ENCODE measurements around the gene ZNRD2. TPM values are rescaled to one million over a fixed set of nuclear protein-coding genes. Genes with fewer than 3 reads are reported as not detected.

ZNRD2 gene
- total and polyA plus RNA-seq, 4 experiments from 2014 or later: 24.6 to 74.9 (median 48.8) TPM

- H3K4me1 ChIP-seq (ENCODE audit: insufficient read depth, low read length): peaks cover 34% of the 10 kb centered on the region
- no peaks in the 10 kb centered on the region for H3K27me3 ChIP-seq (ENCODE audit: insufficient read depth, low read length)
- H3K36me3 ChIP-seq (ENCODE audit: insufficient read depth, low read length): peaks cover 46% of the 10 kb centered on the region
- no peaks in the 10 kb centered on the region for H3K9me3 Mint-ChIP-seq
- H3K4me3 Mint-ChIP-seq: peak overlapping the region in 1 of 8 donors; percentile 39
- H3K4me3 ChIP-seq (ENCODE audit: low read length in 2 of 2): no peak overlapping the region
- no peaks in the 10 kb centered on the region for H3K27me3 Mint-ChIP-seq
- peaks cover 22 to 62% of the 10 kb centered on the region in 2 donors for H3K36me3 Mint-ChIP-seq
- no peak overlapping the region for H3K27ac ChIP-seq (ENCODE audit: low read depth, low read length)
- peaks cover 12 to 46% (median 30%) of the 10 kb centered on the region in 4 donors for H3K4me1 Mint-ChIP-seq
- no peaks in the 10 kb centered on the region for H3K9me3 ChIP-seq (ENCODE audit: control insufficient read depth in 1 of 2, low read length in 2 of 2)
- CTCF ChIA-PET (ENCODE audit: partially characterized antibody): interaction anchor here (5.1 kb wide), 1 partner anchor 39 kb away, joined by 41 read pairs; no protein-coding TSS in a partner anchor
- H3K27ac Mint-ChIP-seq: peak overlapping the region in 2 of 7 donors; percentile 24 to 41
- DNase-seq: no peak
- intact Hi-C loops (cut with micrococcal nuclease): no loop called here
- POLR2A ChIA-PET (ENCODE audit: partially characterized antibody): interaction anchor here (1.1 to 17.1 kb wide), 4 partner anchors 8 to 72 kb away, joined by 3 to 403 read pairs (median 98); partner anchors contain the start of genes KCNK7 and LTBP3
These were observed 9.9 kb downstream of the ZNRD2 start for GRCh38 chr11:65580031-65580692.

DNA sequence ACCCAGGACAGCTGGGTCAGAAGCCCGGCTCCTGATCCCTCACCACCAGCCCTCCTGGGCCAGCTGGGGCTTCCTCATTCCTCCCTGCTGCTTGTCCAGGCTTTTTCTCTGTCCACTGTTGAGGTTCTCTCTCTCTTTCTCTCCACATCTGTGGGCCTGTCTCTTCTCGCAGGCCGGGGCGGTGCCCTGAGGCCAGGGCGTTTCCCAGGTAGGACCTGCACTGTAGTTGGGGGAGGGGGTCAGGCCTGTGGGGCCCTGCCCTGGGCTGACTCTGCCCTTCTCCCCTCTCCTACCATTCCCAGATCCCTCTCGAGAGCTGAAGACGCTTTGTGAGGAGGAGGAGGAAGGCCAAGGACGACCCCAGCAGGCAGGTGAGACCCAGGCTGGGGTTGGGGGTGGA is 10.5 kb downstream of the ZNRD2 start:
- no peak for DNase-seq
- Mint-ChIP-seq H3K4me1 (peaks cover 8 to 41% (median 25%) of the 10 kb centered on the region in 4 donors), H3K27me3 (no peaks in the 10 kb centered on the region), H3K36me3 (peaks cover 22 to 58% of the 10 kb centered on the region in 2 donors), H3K9me3 (no peaks in the 10 kb centered on the region), H3K27ac (no peak overlapping the region), H3K4me3 (no peak overlapping the region)
- no peaks in the 10 kb centered on the region for H3K27me3 ChIP-seq (ENCODE audit: insufficient read depth, low read length)
- H3K9me3 ChIP-seq (ENCODE audit: control insufficient read depth in 1 of 2, low read length in 2 of 2): no peaks in the 10 kb centered on the region
- H3K4me3 ChIP-seq (ENCODE audit: low read length in 2 of 2): no peak overlapping the region
- CTCF ChIA-PET (ENCODE audit: partially characterized antibody): interaction anchor here (1.0 kb wide), 1 partner anchor 13 kb away, joined by 4 read pairs; no protein-coding TSS in a partner anchor
- POLR2A ChIA-PET (ENCODE audit: partially characterized antibody): interaction anchor here (8.6 kb wide), 1 partner anchor 15 kb away, joined by 79 read pairs; the partner anchor contains the start of gene KCNK7
- H3K27ac ChIP-seq (ENCODE audit: low read depth, low read length): no peak overlapping the region
- intact Hi-C loops (cut with micrococcal nuclease): no loop called here
- peaks cover 30% of the 10 kb centered on the region for H3K4me1 ChIP-seq (ENCODE audit: insufficient read depth, low read length)
- peaks cover 49% of the 10 kb centered on the region for H3K36me3 ChIP-seq (ENCODE audit: insufficient read depth, low read length)

DNA sequence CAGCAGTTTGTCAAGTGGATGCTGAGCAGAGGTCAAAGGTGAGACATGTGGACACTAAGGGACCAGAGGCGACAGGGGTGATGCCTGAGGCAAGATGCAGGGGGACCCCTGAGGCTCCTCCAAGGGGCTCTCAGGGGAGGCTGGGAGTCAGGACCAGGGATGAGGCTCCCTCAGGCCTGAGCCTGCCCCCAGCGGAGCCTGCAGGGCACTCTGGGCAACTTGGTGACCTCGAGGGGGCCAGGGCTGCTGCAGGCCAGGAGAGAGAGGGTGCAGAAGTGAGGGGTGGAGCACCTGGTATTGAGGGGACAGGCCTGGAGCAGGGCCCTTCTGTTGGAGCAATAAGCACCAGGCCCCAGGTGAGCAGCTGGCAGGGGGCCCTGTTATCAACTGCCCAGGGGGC is 11.7 kb downstream of the ZNRD2 start:
- peaks cover 22 to 66% of the 10 kb centered on the region in 2 donors for H3K36me3 Mint-ChIP-seq
- POLR2A ChIA-PET (ENCODE audit: partially characterized antibody): interaction anchor here (1.0 to 8.6 kb wide), 3 partner anchors 13 to 234 kb away, joined by 3 to 79 read pairs (median 4); partner anchors contain the start of genes KCNK7 and PCNX3
- no peaks in the 10 kb centered on the region for H3K27me3 ChIP-seq (ENCODE audit: insufficient read depth, low read length)

GRCh38 chr11:65583589-65583988 is 13.3 kb downstream of the ZNRD2 start:
- no peak overlapping the region for H3K4me3 Mint-ChIP-seq
- ChIA-PET POLR2A (ENCODE audit: partially characterized antibody) (interaction anchor here (1.1 to 1.7 kb wide), 3 partner anchors 8 to 43 kb away, joined by 3 to 10 read pairs (median 5); partner anchors contain the start of genes EHBP1L1 and FAM89B), CTCF (ENCODE audit: partially characterized antibody) (interaction anchor here (1.4 to 7.9 kb wide), 4 partner anchors 10 to 40 kb away, joined by 6 to 124 read pairs (median 22); partner anchors contain the start of gene FAM89B)
- peak overlapping the region in 2 of 7 donors; percentile 52 to 75 for H3K27ac Mint-ChIP-seq
- Histone ChIP-seq H3K4me3 (ENCODE audit: low read length in 2 of 2) (no peak overlapping the region), H3K27ac (ENCODE audit: low read depth, low read length) (no peak overlapping the region), H3K9me3 (ENCODE audit: control insufficient read depth in 1 of 2, low read length in 2 of 2) (no peaks in the 10 kb centered on the region), H3K27me3 (ENCODE audit: insufficient read depth, low read length) (no peaks in the 10 kb centered on the region), H3K36me3 (ENCODE audit: insufficient read depth, low read length) (peaks cover 57% of the 10 kb centered on the region), H3K4me1 (ENCODE audit: insufficient read depth, low read length) (peaks cover 20% of the 10 kb centered on the region)
- peaks cover 22 to 61% of the 10 kb centered on the region in 2 donors for H3K36me3 Mint-ChIP-seq
- no peak for DNase-seq
- peaks cover 13 to 46% (median 28%) of the 10 kb centered on the region in 4 donors for H3K4me1 Mint-ChIP-seq
- no peaks in the 10 kb centered on the region for H3K27me3 Mint-ChIP-seq
- intact Hi-C loops (cut with micrococcal nuclease): no loop called here
- H3K9me3 Mint-ChIP-seq: no peaks in the 10 kb centered on the region

More for the DNA sequence above, 11.7 kb downstream of the ZNRD2 start:
- H3K27ac Mint-ChIP-seq: peak overlapping the region in 6 of 7 donors; percentile 70 to 84 (median 78)
- peaks cover 23% of the 10 kb centered on the region for H3K4me1 ChIP-seq (ENCODE audit: insufficient read depth, low read length)
- no peaks in the 10 kb centered on the region for H3K9me3 ChIP-seq (ENCODE audit: control insufficient read depth in 1 of 2, low read length in 2 of 2)
- H3K4me3 Mint-ChIP-seq: no peak overlapping the region
- H3K9me3 Mint-ChIP-seq: no peaks in the 10 kb centered on the region
- no peak overlapping the region for H3K4me3 ChIP-seq (ENCODE audit: low read length in 2 of 2)
- H3K27ac ChIP-seq (ENCODE audit: low read depth, low read length): no peak overlapping the region
- intact Hi-C loops (cut with micrococcal nuclease): no loop called here
- no peak for DNase-seq
- H3K4me1 Mint-ChIP-seq: peaks cover 12 to 47% (median 27%) of the 10 kb centered on the region in 4 donors
- H3K36me3 ChIP-seq (ENCODE audit: insufficient read depth, low read length): peaks cover 57% of the 10 kb centered on the region
- no peaks in the 10 kb centered on the region for H3K27me3 Mint-ChIP-seq
- CTCF ChIA-PET (ENCODE audit: partially characterized antibody): interaction anchor here (0.6 to 1.4 kb wide), 3 partner anchors 12 to 29 kb away, joined by 3 to 6 read pairs (median 4); no protein-coding TSS in a partner anchor

DNA sequence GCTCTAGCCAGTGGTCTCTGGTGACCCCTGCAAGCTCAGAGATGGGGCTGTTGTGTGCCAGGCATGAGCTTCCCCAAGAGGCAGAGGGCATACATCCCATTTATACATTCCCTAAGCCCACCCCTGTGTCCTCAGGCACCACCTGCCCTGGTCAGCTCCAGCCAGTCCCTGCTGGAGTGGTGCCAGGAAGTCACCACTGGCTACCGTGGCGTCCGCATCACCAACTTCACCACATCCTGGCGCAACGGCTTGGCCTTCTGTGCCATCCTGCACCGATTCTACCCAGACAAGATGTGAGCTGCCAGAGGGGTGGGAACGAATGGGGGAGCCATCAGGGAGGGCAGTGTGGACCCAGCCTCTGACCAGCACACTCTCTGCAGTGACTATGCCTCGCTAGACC is 13.8 kb downstream of the ZNRD2 start:
- peaks cover 18% of the 10 kb centered on the region for H3K4me1 ChIP-seq (ENCODE audit: insufficient read depth, low read length)
- no peak overlapping the region for H3K27ac ChIP-seq (ENCODE audit: low read depth, low read length)
- peaks cover 56% of the 10 kb centered on the region for H3K36me3 ChIP-seq (ENCODE audit: insufficient read depth, low read length)
- Mint-ChIP-seq H3K4me3 (no peak overlapping the region), H3K27ac (peak overlapping the region in 3 of 7 donors; percentile 50 to 75 (median 61)), H3K36me3 (peaks cover 22 to 60% of the 10 kb centered on the region in 2 donors), H3K27me3 (no peaks in the 10 kb centered on the region), H3K9me3 (no peaks in the 10 kb centered on the region), H3K4me1 (peaks cover 13 to 46% (median 29%) of the 10 kb centered on the region in 4 donors)
- ChIA-PET CTCF (ENCODE audit: partially characterized antibody) (interaction anchor here (1.8 to 7.9 kb wide), 3 partner anchors 10 to 41 kb away, joined by 7 to 124 read pairs (median 36); partner anchors contain the start of gene FAM89B), POLR2A (ENCODE audit: partially characterized antibody) (interaction anchor here (1.1 to 1.7 kb wide), 3 partner anchors 8 to 43 kb away, joined by 3 to 10 read pairs (median 5); partner anchors contain the start of genes EHBP1L1 and FAM89B)
- no peaks in the 10 kb centered on the region for H3K9me3 ChIP-seq (ENCODE audit: control insufficient read depth in 1 of 2, low read length in 2 of 2)
- intact Hi-C loops (cut with micrococcal nuclease): no loop called here
- no peak overlapping the region for H3K4me3 ChIP-seq (ENCODE audit: low read length in 2 of 2)
- H3K27me3 ChIP-seq (ENCODE audit: insufficient read depth, low read length): no peaks in the 10 kb centered on the region
- DNase-seq: no peak

DNA sequence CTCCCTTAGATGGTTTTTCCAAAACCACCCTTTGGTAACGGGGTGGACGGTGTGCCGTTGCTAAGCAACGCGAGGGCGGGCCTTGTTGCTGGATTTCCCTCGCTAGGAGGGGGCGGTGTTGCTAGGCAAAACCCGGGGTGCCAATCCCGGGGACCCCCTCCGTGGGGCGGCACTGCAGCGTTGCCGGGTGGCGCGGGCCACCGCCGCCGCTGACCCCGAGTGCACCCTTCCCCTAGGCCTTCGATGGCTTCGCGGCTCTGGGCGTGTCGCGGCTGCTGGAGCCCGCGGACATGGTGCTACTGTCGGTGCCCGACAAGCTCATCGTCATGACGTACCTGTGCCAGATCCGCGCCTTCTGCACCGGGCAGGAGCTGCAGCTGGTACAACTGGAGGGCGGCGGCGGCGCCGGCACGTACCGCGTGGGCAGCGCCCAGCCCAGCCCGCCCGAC is 14.5 kb downstream of the ZNRD2 start:
- Histone ChIP-seq H3K4me3 (ENCODE audit: low read length in 2 of 2) (no peak overlapping the region), H3K27me3 (ENCODE audit: insufficient read depth, low read length) (no peaks in the 10 kb centered on the region), H3K27ac (ENCODE audit: low read depth, low read length) (no peak overlapping the region), H3K36me3 (ENCODE audit: insufficient read depth, low read length) (peaks cover 51% of the 10 kb centered on the region), H3K9me3 (ENCODE audit: control insufficient read depth in 1 of 2, low read length in 2 of 2) (no peaks in the 10 kb centered on the region), H3K4me1 (ENCODE audit: insufficient read depth, low read length) (peaks cover 17% of the 10 kb centered on the region)
- Mint-ChIP-seq H3K36me3 (peaks cover 22 to 54% of the 10 kb centered on the region in 2 donors), H3K27ac (no peak overlapping the region), H3K4me3 (no peak overlapping the region), H3K27me3 (no peaks in the 10 kb centered on the region), H3K9me3 (no peaks in the 10 kb centered on the region), H3K4me1 (peaks cover 13 to 43% (median 28%) of the 10 kb centered on the region in 4 donors)
- POLR2A ChIA-PET (ENCODE audit: partially characterized antibody): interaction anchor here (1.6 to 1.7 kb wide), 2 partner anchors 9 to 12 kb away, joined by 5 to 10 read pairs; partner anchors contain the start of genes EHBP1L1 and FAM89B
- intact Hi-C loops (cut with micrococcal nuclease): loop anchor here (5.0 kb wide), 1 partner anchor 217 kb away; no protein-coding TSS in a partner anchor
- no peak for DNase-seq
- CTCF ChIA-PET (ENCODE audit: partially characterized antibody): interaction anchor here (1.8 to 7.9 kb wide), 3 partner anchors 9 to 41 kb away, joined by 7 to 124 read pairs (median 36); partner anchors contain the start of gene FAM89B
